ENCODE measurements around the gene KLRF2. TPM values are rescaled to one million over a fixed set of nuclear protein-coding genes. Genes with fewer than 3 reads are reported as not detected.

Gene KLRF2
- polyA plus RNA-seq, 1 donor = not detected

DNA sequence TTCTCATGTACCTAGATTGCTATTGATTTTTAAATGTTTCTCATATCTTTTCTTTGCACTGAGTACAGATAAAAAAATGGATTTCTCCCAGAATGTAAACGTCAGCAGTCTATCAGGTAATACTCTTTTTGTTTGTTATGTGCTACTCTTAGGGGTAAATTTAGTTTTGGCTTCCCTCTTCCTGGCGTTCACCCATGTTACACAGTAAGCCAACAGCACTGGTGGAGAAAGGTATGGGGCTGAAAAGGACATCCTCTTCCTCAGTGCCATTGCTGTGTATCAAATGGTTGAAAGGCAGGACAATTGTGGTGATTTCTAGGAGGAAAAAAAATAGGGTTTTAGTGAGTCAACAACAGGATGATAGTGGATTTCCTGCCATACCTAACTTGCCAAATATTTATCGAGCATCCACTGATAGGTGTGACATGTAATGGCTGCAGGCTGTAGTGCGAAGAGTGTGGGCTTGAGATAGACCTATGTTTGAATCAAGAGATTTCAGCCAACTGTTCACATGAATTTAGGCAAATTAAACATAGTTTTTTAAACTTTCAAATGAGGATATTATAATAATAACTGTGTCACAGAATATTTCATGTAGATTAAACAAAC is 7.5 kb downstream of the KLRF2 start:
- no peak for DNase-seq (ENCODE audit: low read depth)

DNA sequence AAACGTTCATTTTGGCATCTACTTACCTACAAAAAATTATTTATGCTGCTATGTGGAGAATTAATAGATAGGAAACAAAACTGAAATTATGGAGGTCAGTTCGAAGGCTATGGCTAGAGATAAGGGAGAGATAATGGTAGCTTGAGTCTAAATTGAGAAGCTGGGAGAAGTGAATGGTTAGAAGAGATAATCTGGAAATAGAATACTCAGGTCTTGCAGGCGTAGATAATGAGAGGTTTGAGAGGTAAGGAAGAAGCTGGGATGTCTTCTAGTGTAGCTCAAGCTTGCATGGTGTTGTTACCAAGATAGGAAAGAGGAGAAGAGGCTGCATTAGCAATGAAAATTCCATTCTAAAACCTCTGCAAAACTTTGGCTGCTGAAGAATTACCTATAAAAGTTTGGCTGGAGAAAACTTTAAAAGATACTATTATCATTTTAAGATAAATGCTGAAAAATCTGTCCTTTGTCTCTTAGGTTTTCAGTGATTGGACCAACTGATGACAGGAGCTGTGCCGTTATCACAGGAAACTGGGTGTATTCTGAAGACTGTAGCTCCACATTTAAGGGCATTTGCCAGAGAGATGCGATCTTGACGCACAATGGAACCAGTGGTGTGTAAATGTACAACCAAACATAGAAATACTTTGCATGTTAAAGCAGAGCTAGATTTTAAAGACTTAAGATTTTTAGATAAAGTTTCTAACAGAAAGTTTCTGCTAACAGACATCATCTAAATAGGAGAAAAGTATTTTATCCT is 14.1 kb downstream of the KLRF2 start:
- DNase-seq (ENCODE audit: low read depth) = no peak

DNA sequence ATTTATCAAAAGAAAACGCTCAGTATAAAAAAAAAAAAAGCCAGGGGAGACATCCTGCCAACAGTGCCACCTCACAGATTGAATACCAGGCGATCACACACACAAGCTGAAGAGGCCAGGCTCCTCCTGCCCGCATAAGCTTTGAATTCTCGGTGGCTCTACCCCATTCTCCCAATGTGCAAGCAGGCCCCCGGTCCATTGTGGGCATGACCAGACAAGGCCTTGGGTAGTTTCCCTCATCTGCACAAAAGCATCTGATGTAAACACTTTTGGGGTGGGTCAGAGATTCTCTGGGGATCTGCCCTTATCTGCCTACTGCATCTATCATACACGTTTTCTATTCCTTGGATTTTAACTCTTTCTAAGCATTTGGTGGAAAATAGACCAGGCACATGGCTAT is 16.2 kb downstream of the KLRF2 start:
- no peak for DNase-seq (ENCODE audit: low read depth)

DNA sequence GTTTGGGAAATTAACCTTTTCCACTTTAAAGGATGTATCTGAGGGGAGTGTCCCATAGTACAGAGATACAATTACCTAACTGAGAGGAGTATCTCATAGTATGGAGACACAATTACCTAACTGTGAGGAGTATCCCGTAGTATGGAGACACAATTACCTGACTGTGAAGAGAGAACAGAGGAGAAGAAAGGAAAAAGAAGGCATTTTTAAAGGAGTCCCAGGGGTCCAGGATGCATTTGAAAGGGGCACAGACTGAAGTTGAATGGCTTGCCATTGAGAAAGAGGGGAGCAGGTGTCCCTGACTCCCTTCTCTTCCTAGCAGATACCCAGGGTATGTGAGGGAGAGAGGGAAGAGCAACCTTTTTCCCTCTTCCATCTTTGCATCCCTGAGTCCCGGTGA is 17.9 kb downstream of the KLRF2 start:
- no peak for DNase-seq (ENCODE audit: low read depth)

DNA sequence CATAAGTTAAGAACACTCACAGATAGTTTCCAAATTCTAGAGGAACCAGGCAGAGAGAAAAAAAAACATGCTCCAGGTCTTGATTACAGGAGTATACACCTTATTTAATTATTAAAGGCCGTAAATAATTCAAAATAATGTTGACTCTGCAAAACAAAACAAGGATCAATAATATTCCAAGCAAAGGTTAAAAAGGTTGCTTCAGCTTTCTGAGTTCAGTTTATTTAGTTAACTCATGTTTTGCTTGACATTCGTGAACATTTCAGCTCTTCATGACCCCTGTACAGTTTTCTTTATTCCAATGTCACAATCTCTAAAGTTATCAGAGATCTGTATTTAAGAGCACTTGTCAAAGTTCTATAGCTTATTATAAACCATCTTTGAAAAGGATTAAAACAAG is 19.6 kb downstream of the KLRF2 start:
- no peak for DNase-seq (ENCODE audit: low read depth)

DNA sequence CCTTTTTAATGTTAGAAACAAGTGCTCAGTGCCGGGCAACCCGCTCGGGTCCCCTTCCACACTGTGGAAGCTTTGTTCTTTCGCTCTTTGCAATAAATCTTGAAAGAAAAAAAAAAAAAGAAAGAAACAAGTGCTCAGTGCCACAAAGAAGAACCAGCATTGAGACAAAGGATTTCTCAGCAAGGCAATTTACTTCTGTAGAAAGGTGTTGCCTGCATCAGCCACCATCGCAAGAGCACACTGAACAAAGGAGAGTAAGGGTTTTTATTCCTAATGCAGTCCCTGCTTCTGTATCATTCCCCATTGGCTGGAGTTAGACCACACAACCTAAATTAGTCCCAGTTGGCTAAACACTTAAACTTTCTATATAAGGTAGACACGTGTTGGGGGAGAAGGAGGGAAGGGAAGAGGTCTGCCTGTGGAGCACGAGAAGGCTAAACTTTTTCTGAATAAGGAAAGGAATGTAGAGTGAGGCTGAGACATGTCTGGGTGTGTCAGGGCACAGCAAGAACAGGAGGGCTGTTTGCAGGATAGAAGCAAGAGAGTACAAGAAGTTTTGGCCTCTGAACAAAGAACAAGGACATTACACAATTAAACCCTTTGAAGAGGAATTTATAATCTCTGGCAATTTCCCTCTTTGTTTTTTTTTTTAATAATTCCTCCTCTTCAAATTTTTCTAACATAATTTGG is 21.4 kb downstream of the KLRF2 start:
- no peak for DNase-seq (ENCODE audit: low read depth)

DNA sequence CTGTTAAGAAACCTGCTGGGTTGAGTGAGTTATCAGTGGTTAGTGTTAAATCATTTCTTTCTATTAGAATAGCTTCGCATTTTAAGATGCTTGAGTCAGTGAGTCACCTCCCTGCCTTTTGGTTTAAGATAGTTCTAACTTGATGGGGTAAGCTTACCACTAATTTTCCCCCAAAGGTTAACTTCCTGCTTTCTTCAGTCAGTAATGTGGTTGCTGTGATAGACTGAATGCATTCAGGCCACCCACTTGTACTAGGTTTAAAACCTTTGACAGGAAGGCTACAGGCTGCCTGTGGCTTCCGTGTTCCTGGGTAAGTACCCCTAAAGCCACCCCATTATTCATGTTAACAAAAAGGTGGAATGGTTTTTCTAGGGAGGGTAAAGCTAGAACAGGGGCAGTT is 25.6 kb downstream of the KLRF2 start:
- DNase-seq (ENCODE audit: low read depth) = no peak

DNA sequence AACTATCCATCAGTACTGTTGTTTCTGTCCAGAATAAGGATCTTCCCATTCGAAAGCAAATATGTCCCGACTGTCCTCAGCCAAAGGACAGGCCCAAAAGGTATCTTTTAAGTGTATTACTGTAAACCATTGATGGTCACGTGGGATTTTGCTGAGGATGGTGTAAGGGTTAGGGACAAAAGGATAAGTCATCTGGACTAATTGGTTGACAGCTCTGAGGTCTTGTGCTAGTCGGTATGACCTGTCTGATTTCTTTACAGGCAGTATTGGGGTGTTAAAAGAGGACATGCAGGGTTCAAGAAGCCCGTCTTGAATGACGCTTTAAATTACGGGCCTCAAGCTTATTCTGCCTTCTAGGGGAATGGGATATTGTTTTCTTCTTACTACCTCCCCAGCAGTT is 26.5 kb downstream of the KLRF2 start:
- no peak for DNase-seq (ENCODE audit: low read depth)

DNA sequence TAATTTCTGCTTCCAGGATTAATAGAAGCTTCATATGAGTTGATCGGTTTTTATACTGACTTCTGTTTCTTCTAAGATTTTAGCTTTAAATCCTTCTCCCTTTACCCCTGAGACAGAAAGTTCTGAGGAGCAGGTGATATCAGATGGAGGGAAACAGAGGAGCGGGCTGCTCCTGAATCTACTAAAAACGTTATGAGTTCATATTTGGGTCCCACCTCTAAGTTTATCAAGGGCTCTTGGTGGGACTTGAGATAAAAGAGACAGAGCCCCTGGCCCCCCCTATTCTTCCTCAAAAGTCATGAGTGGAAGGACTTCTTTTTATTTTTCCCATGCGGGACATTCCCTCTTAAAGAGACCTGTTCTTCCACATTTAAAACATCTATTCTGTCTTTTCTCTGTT is 27.1 kb downstream of the KLRF2 start:
- no peak for DNase-seq (ENCODE audit: low read depth)

DNA sequence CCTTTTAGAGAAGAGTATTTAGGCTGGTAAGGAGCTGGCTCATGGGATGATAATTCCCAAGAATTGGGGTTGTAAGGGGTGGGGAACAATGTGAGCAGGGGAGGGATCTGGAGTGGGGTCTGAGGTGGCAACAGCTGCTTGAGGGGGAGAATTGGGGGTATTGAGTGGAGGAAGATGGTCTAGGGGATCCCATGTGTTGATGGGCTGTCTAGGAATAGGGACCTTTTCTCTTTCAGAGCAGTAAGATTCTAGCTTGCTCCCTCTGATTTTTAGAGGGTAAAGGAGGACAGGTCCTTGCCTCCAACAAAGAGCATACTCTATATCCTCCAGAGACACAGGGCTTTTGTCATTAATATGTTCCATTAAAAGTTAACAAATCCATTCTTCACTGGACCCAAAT is 28.4 kb downstream of the KLRF2 start:
- DNase-seq (ENCODE audit: low read depth) = no peak

DNA sequence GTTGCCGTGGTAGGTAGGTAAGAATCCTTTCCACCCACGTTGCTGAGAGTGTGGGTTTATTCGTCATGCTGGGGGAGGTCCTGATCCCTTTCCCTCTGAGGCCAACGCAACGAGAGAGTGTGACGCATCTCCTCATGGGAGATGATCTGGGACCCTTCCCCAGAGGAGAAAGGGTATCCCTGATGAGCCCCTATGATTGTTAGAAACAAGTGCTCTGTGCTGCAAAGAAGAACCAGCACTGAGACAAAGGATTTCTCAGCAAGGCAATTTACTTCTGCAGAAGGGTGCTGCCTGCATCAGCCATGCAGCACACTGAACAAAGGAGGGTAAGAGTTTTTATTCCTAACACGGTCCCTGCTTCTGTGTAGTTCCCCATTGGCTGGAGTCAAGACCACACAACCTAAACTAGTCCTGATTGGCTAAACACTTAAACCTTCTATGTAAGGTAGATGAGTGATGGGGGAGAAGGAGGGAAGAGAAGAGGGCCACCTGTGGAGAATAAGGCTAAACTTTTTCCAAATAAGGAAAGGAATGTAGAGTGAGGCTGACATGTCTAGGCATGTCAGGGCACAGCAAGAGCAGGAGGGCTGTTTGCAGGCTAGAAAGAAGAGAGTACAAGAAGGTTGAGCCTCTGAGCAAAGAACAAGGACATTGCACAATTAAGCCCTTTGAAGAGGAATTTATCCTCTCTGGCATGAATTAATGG is 29.6 kb downstream of the KLRF2 start:
- DNase-seq (ENCODE audit: low read depth) = no peak

DNA sequence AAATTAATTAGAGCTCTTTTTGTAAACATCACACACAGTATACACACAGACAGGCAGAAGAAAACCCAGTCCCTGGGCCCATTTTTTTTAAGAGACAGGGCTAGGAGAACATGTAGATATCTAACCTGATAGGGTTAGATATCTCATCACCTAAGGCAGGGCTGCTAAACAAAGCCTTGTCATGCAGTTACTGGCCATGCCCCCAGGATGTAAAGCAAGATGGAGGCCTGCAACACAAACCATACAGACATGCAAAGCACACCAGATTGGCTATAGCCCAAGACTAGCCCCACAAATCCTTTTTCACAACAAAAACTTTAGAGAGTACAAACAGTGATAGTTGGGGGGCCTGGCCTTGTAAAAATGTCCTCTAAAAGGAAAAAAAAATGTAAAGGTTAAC is 30.4 kb downstream of the KLRF2 start:
- DNase-seq (ENCODE audit: low read depth) = no peak

DNA sequence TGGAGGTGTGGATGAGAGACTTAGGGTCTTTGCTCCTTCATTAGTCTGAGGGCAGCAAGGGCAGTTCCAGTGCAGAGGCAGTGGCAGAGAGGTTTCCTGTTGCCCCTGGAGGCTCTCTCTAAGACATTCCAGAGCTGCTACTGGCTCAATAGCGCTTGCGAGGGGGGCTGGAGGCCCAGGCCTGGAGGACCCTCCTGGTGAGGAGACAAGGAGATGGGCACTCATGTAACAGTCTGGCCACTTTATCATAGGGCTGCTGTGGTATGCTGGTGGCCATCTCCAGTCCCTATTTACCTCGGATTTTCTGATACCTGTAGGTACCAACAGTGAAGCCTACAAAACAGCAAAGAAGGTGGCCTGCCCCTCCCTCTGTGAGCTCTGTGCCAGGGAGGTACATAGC is 38.2 kb downstream of the KLRF2 start:
- no peak for DNase-seq (ENCODE audit: low read depth)

DNA sequence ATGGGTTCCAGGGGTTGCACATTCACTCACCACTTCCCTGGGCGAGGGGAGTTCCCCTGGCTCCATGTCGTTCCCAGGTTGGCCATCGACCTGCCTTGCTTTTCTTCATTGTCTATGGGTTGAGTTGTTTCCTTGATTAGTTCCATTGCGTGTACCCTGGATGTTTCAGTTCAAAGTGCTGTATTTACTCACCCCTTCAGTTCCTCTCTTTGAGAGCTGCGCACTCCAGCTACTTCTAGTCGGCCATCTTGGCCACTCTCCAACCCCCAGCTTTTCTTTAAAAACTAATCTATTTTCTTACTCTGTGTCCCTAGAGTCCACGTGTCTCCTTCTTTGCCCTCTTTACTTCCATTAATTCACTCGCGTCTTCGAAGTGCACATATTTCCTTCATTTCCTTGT is 39.2 kb downstream of the KLRF2 start:
- DNase-seq (ENCODE audit: low read depth) = no peak

DNA sequence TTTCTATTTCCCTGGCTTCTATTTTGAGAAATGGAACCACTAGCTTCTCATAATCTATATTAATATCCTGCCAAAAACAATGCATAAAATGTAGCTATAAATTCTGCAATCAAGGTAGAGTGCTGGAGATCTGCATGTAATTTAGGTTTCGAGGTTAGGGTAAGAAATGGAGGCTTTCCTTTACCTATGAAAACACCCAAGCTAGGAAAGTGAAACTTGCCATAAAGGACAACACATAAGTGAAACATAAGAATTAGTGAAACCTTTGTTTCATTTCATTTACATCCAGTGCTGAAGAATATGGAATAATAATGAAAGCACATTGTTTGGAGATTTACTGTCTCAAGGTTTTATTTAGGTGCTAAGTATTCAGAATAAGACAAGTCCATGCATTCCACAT is 41.1 kb downstream of the KLRF2 start:
- no peak for DNase-seq (ENCODE audit: low read depth)

DNA sequence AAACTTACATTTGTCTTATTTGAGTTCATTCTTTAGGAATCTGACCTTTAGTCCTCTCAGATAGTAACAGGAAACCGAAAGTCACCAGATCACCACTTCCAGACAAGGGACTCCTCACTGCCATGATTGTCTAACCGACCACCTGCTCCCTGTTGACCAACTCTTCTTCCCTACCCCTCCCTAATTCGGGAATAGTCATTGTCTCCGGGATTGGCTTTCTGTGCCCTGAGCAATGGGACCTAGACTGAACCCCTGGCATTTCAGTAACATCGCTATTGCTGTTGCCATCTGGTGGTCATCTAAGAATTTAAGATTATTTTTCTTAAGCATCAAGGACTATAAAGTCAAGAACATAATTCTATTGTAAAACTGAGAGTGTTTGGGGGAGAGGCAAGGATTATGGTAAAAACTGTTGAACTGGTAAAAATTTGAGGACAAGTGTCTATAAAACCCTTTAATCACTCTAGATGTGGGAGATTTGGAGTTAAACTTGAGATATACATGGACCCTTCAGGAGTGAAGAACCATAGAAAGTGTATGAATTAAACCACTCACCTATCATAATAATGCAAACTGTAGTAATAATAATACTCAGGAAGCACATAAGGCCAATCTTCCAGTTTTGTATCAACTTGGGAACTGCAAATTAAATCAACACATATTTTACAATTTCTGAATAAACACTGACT is 44.6 kb downstream of the KLRF2 start:
- DNase-seq (ENCODE audit: low read depth) = no peak

DNA sequence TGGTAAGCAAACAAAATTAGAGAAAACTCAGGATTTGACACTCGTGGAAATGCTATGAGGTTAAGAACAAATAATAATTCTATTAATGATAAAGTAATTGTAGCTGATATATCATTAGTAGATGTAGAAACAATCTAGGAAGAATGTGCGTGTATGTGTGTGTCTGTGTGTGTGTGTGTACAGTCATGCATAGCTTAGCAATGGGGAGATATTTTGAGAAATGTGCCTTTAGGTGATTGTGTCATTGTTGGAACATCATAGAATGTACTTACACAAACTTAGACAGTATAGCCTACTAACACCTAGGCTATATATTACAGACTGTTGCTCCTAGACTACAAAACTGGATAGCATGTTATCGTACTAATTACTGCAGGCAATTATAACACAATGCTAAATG is 45.6 kb downstream of the KLRF2 start:
- no peak for DNase-seq (ENCODE audit: low read depth)

DNA sequence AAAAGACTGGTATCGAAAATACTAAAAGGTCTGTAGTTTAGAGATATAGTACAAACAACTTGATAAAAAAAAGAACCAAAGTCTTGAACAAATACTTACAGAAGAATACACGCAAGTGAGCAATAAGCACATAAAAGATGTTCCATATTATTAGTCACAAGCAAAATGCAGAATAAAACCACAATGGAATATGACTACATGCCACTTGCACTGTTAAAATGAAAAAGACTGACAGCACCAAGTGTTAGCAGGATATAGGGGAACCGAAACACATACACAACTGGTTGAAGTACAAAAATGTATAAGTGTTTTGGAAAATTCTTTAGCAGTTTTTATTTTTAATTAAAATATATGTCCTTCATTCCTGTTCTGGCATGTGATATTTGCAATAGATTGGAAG is 47.3 kb downstream of the KLRF2 start:
- DNase-seq (ENCODE audit: low read depth) = no peak

DNA sequence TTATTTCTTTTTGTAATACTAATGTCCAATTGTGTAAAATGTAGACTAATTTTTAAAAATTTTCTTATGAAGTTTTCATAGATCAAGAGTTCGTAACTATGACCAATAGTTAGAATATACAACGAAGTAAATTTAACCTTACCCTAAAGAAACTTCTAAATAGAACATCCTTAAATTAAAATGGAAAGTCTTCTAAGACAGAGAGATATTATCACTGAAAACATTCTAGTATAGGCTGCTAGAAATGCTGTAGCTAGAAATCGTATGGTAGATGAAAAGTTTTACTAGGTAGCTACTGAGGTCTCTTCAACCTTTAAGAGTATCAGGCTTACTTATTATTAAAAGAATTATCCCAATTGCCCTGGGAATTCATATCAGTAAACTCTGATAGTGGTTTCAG is 50.0 kb downstream of the KLRF2 start:
- DNase-seq (ENCODE audit: low read depth) = no peak

DNA sequence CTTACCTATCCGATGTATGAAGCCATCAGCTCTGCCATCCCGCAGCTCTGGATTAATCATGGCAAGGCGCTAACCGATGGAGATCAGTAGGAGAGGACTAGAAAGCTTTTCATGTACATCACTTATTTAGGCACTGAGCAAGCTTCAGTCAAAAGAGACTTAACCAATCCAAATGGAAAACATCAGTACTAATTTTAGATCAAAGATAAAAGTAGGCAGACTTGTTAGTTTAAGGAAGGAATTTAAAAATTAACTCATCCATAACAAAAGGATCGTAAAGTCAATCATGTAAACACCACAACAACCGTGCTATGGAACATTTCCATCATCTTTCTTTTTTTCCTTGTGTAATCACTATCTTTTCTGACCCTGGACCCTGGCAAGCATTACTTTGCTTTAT is 51.0 kb downstream of the KLRF2 start, which contains the start of gene CLEC2A:
Gene CLEC2A (minus strand): TSS at position 101 of the 400 bp plus-strand sequence. CDS start 41 bp downstream, at position 60.
- DNase-seq (ENCODE audit: low read depth) = no peak

DNA sequence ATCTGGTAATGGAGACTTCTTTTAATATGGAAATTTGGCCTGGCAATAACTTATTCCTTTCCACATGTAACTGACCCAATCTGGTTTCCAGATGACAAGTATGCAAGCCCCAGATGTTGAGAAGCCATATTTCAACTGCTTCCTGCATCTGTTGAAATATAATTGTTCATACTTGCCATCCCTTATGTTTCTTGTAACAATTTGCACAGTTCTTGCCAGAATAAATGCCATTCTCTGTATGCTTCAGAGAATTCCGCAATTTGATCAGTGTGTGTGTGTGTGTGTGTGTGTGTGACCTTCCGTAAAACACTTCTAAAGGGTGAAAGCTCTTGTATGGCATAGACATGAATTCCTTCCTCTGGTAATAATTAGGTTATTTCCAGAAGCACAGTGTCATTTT is 52.7 kb downstream of the KLRF2 start:
- no peak for DNase-seq (ENCODE audit: low read depth)

DNA sequence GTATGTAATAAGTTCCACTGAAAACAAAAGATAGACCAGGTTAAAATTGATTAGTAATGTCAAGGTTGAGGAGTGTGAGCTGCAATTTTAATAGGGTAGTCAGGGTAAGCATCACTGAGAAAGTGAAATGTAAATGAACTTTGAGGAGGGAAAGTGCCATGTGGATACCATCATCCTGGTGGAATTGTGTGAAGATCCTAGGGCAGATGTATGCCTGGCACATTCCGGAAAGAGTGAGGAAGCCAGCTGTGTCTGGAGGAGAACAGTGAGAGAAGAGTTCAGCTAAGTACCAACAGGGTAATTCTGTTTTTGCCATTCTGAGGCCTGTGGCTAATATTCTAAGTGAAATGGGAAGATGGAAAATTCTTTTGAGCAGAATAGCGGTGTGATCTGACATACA is 53.7 kb downstream of the KLRF2 start:
- no peak for DNase-seq (ENCODE audit: low read depth)

Data from forelimb muscle (tissue), 1 donor.